ENCODE results near the gene SLC25A4.
"Not testable (repeated sequence)": the region's sequence is repeated elsewhere in the genome, so short reads cannot be mapped to it uniquely, and the experiment has no call there.

SLC25A4 gene

GRCh38 chr4:185142912-185143600, at the start of gene SLC25A4:
Gene SLC25A4 (plus strand): TSS chr4:185143266. CDS start chr4:185143373, 107 bp downstream.
- DNase-seq: peak; percentile 77

GRCh38 chr4:185093603-185094002, 49.5 kb upstream of the SLC25A4 start:
- no peak for DNase-seq

GRCh38 chr4:185096032-185096653, 46.9 kb upstream of the SLC25A4 start:
- DNase-seq: no peak

- no peak for DNase-seq
Measured at GRCh38 chr4:185098474-185098873, 44.6 kb upstream of the SLC25A4 start.

GRCh38 chr4:185099024-185099682, 43.9 kb upstream of the SLC25A4 start:
- no peak for DNase-seq

- no peak for DNase-seq
Measured at GRCh38 chr4:185099940-185100339, 43.1 kb upstream of the SLC25A4 start.

- no peak for DNase-seq
Measured at GRCh38 chr4:185100423-185100822, 42.6 kb upstream of the SLC25A4 start.

- DNase-seq: no peak
Measured at GRCh38 chr4:185101354-185101890, 41.6 kb upstream of the SLC25A4 start.

- DNase-seq: no peak
Measured at GRCh38 chr4:185104733-185105132, 38.3 kb upstream of the SLC25A4 start.

GRCh38 chr4:185106353-185106752, 36.7 kb upstream of the SLC25A4 start:
- DNase-seq: no peak

GRCh38 chr4:185107574-185107973, 35.5 kb upstream of the SLC25A4 start:
- DNase-seq: not testable (repeated sequence)

GRCh38 chr4:185108185-185108584, 34.9 kb upstream of the SLC25A4 start:
- no peak for DNase-seq

- no peak for DNase-seq
Measured at GRCh38 chr4:185108669-185109068, 34.4 kb upstream of the SLC25A4 start.

GRCh38 chr4:185109736-185110135, 33.3 kb upstream of the SLC25A4 start:
- no peak for DNase-seq

- no peak for DNase-seq
Measured at GRCh38 chr4:185110375-185110823, 32.7 kb upstream of the SLC25A4 start.

- no peak for DNase-seq
Measured at GRCh38 chr4:185112104-185112503, 31.0 kb upstream of the SLC25A4 start.

- no peak for DNase-seq
Measured at GRCh38 chr4:185113340-185113739, 29.7 kb upstream of the SLC25A4 start.

GRCh38 chr4:185115827-185116232, 27.2 kb upstream of the SLC25A4 start:
- no peak for DNase-seq

GRCh38 chr4:185117300-185117934, 25.6 kb upstream of the SLC25A4 start:
- no peak for DNase-seq

- no peak for DNase-seq
Measured at GRCh38 chr4:185118876-185119275, 24.2 kb upstream of the SLC25A4 start.

- not testable (repeated sequence) for DNase-seq
Measured at GRCh38 chr4:185119467-185119866, 23.6 kb upstream of the SLC25A4 start.

- no peak for DNase-seq
Measured at GRCh38 chr4:185119927-185120630, 23.0 kb upstream of the SLC25A4 start.

GRCh38 chr4:185120631-185120946, 22.5 kb upstream of the SLC25A4 start:
- DNase-seq: no peak

Measured in stimulated activated naive CD4-positive, alpha-beta T cell treated with Interleukin-2 at 50 U/mL for 16 hours (primary cell).